GM12878 (cell line): Measurements from ENCODE around the gene RNF130.

Experiments
- JUND ChIP-seq: IDR thresholded peaks from 2 replicates; pipeline ENCODE4 v1.6.1; 2012; ENCODE audit warnings: low read depth, mild to moderate bottlenecking, low read length, improper control_type of control experiment, moderate library complexity
- RCOR1 ChIP-seq: conservative IDR thresholded peaks from 2 replicates; pipeline ENCODE4 v1.6.1; 2012; ENCODE audit warnings: low read depth, low read length, improper control_type of control experiment

DNA sequence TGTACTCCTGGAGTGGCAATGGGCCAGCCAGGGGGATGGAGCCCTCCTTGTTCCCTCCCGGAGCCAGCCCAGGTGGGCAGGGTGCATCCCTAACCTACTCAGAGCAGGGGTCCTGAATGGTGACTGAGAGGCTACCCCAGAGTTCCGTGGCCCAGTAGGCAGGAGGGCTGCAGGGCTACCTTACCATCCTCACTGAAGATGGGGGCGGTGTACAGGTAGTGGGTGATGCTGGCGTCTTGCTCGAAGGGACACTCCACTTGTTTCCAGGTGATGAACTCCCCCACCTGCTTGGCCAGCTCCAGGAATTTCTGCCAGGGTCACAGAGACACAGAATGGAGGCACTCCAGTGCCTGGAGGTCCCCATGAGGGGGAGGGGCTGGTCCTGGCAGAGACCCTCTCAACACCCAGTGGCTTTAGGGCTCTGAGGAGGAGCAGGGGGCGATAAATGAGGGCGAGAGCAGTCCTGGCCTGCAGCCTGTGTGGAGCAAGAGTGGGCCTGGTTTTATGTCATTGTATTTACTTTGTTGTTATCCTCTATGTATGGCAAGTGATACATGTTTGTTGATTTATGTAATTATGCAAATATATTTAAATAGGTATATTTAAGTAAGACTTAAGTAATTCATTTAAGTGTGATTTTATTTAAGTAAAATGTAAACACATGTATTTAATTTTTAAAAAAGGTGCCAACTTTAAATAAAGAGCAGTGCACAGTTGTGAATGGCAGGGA lies 39.9 kb upstream of the RNF130 start:
- TF ChIP-seq RCOR1 (no peak), JUND (no peak)
